ENCODE data around the gene VPS36.
"Not testable (repeated sequence)": the region's sequence is repeated elsewhere in the genome, so short reads cannot be mapped to it uniquely, and the experiment has no call there.

The VPS36 gene

GRCh38 chr13:52432456-52432855 lies 18.0 kb downstream of the VPS36 start:
- DNase-seq (ENCODE audit: low read depth): no peak

GRCh38 chr13:52428295-52428694 lies 22.1 kb downstream of the VPS36 start:
- DNase-seq (ENCODE audit: low read depth): no peak

GRCh38 chr13:52421216-52421615 lies 29.2 kb downstream of the VPS36 start:
- DNase-seq (ENCODE audit: low read depth): no peak

GRCh38 chr13:52419080-52419479 lies 31.4 kb downstream of the VPS36 start:
- no peak for DNase-seq (ENCODE audit: low read depth)

GRCh38 chr13:52414963-52415362 lies 35.5 kb downstream of the VPS36 start:
- no peak for DNase-seq (ENCODE audit: low read depth)

GRCh38 chr13:52414051-52414450 lies 36.4 kb downstream of the VPS36 start:
- DNase-seq (ENCODE audit: low read depth): no peak

- no peak for DNase-seq (ENCODE audit: low read depth)
Measured at GRCh38 chr13:52412128-52412527, 38.3 kb downstream of the VPS36 start.

- no peak for DNase-seq (ENCODE audit: low read depth)
Measured at GRCh38 chr13:52411629-52412028, 38.8 kb downstream of the VPS36 start.

GRCh38 chr13:52408071-52408658 lies 42.3 kb downstream of the VPS36 start:
- not testable (repeated sequence) for DNase-seq (ENCODE audit: low read depth)

GRCh38 chr13:52407436-52407835 lies 43.0 kb downstream of the VPS36 start:
- DNase-seq (ENCODE audit: low read depth): not testable (repeated sequence)

- DNase-seq (ENCODE audit: low read depth): no peak
Measured at GRCh38 chr13:52406629-52407028, 43.8 kb downstream of the VPS36 start.

GRCh38 chr13:52405767-52406494 lies 44.5 kb downstream of the VPS36 start, which contains the start of gene THSD1:
Gene THSD1 (minus strand): TSS chr13:52406172. CDS start chr13:52402600, 3,572 bp downstream.
- no peak for DNase-seq (ENCODE audit: low read depth)

- no peak for DNase-seq (ENCODE audit: low read depth)
Measured at GRCh38 chr13:52405369-52405766, 45.1 kb downstream of the VPS36 start.

GRCh38 chr13:52399708-52400107 lies 50.7 kb downstream of the VPS36 start:
- no peak for DNase-seq (ENCODE audit: low read depth)

- no peak for DNase-seq (ENCODE audit: low read depth)
Measured at GRCh38 chr13:52399046-52399445, 51.4 kb downstream of the VPS36 start.

GRCh38 chr13:52395704-52396103 lies 54.7 kb downstream of the VPS36 start:
- no peak for DNase-seq (ENCODE audit: low read depth)

GRCh38 chr13:52394586-52394985 lies 55.8 kb downstream of the VPS36 start:
- DNase-seq (ENCODE audit: low read depth): no peak

- no peak for DNase-seq (ENCODE audit: low read depth)
Measured at GRCh38 chr13:52393572-52394357, 56.7 kb downstream of the VPS36 start.

GRCh38 chr13:52387721-52388120 lies 62.7 kb downstream of the VPS36 start:
- DNase-seq (ENCODE audit: low read depth): no peak

- no peak for DNase-seq (ENCODE audit: low read depth)
Measured at GRCh38 chr13:52385870-52386269, 64.6 kb downstream of the VPS36 start.

- DNase-seq (ENCODE audit: low read depth): no peak
Measured at GRCh38 chr13:52383366-52383765, 67.1 kb downstream of the VPS36 start.

- DNase-seq (ENCODE audit: low read depth): no peak
Measured at GRCh38 chr13:52378312-52378711, 72.1 kb downstream of the VPS36 start.

- DNase-seq (ENCODE audit: low read depth): no peak
Measured at GRCh38 chr13:52377898-52378297, 72.5 kb downstream of the VPS36 start.
